BLaER1 treated with 17β-estradiol and CSF1 and Interleukin-3, amounts not matched to agents 10 nM and 100 nM (cell line): Measurements from ENCODE around the gene STRA8.
A peak's percentile ranks its signal among the peaks of the same experiment; 100 is the strongest.

Experiments
- H3K27ac ChIP-seq, 11 experiments: shearing (Covaris generic); formaldehyde crosslinking; 2 replicates each; pipeline ENCODE4 v1.8.1; 2022
- H3K27me3 ChIP-seq, 11 experiments: shearing (Covaris generic); formaldehyde crosslinking; 2 replicates each; pipeline ENCODE4 v1.8.1; 2022
- H3K36me3 ChIP-seq, 11 experiments: shearing (Covaris generic); formaldehyde crosslinking; 2 replicates each; pipeline ENCODE4 v1.8.1; 2022
- H3K4me1 ChIP-seq, 10 experiments: shearing (Covaris generic); formaldehyde crosslinking; 2 replicates each; pipeline ENCODE4 v1.8.1; 2022
- H3K4me2 ChIP-seq, 11 experiments: shearing (Covaris generic); formaldehyde crosslinking; 2 replicates each; pipeline ENCODE4 v1.8.1; 2022
- H3K4me3 ChIP-seq, 10 experiments: shearing (Covaris generic); formaldehyde crosslinking; 2 replicates each; pipeline ENCODE4 v1.8.1; 2022
- H3K9ac ChIP-seq, 11 experiments: shearing (Covaris generic); formaldehyde crosslinking; 2 replicates each; pipeline ENCODE4 v1.8.1; 2022
- H3K9me3 ChIP-seq, 11 experiments: shearing (Covaris generic); formaldehyde crosslinking; replicated peaks in 1 of 11; 2 replicates each; pipeline ENCODE4 v1.8.1; 2022
- H4K20me1 ChIP-seq, 11 experiments: shearing (Covaris generic); formaldehyde crosslinking; 2 replicates each; pipeline ENCODE4 v1.8.1; 2022
- Cebpa-rat ChIP-seq, 11 experiments: shearing (Covaris generic); IDR thresholded peaks; 2 replicates each; pipeline ENCODE4 v1.8.1; 2022

The STRA8 gene

GRCh38 chr7:135247746-135248471 lies 14.3 kb downstream of the STRA8 start:
- Histone ChIP-seq H3K4me1 (peaks cover 0 to 3% (median 0%) of the 10 kb centered on the region in 10 experiments; a peak in 2 of 20 replicates), H3K9ac (no peak overlapping the region), H3K27me3 (no peaks in the 10 kb centered on the region), H3K4me3 (no peak overlapping the region), H3K36me3 (no peaks in the 10 kb centered on the region), H4K20me1 (no peaks in the 10 kb centered on the region), H3K9me3 (peaks cover 11 to 33% (median 22%) of the 10 kb centered on the region in 11 experiments; a peak in 18 of 22 replicates), H3K27ac (no peak overlapping the region), H3K4me2 (no peak overlapping the region)
- no peak for TF ChIP-seq Cebpa-rat (IDR thresholded peaks at IDR 0.05)

- Histone ChIP-seq H3K4me3 (no peak overlapping the region), H3K27me3 (no peaks in the 10 kb centered on the region), H3K36me3 (no peaks in the 10 kb centered on the region), H3K4me2 (no peak overlapping the region), H3K27ac (no peak overlapping the region), H3K4me1 (peaks cover under 1 to 9% (median 4%) of the 10 kb centered on the region in 10 experiments; a peak in 18 of 20 replicates), H3K9ac (no peak overlapping the region), H3K9me3 (peaks cover 11 to 33% (median 22%) of the 10 kb centered on the region in 11 experiments; a peak in 18 of 22 replicates), H4K20me1 (no peaks in the 10 kb centered on the region)
- TF ChIP-seq Cebpa-rat (IDR thresholded peaks at IDR 0.05), result no peak
These were observed 14.9 kb downstream of the STRA8 start for GRCh38 chr7:135248546-135248945.

- no peak overlapping the region for H3K9ac ChIP-seq
- 0 out of 22 replicates have a peak, but pooled peaks cover 0 to 10% (median 0%) of the 10 kb centered on the region in 11 experiments for H4K20me1 ChIP-seq
- TF ChIP-seq Cebpa-rat (IDR thresholded peaks at IDR 0.05), result no peak
- H3K27ac ChIP-seq, result no peak overlapping the region
- no peak overlapping the region for H3K4me2 ChIP-seq
- H3K27me3 ChIP-seq, result no peaks in the 10 kb centered on the region
- H3K36me3 ChIP-seq, result no peaks in the 10 kb centered on the region
- H3K9me3 ChIP-seq, result peaks cover 8 to 18% (median 11%) of the 10 kb centered on the region in 11 experiments; a peak in 16 of 22 replicates
- peaks cover 17 to 36% (median 22%) of the 10 kb centered on the region in 10 experiments for H3K4me1 ChIP-seq
- no peak overlapping the region for H3K4me3 ChIP-seq
These were observed 18.1 kb downstream of the STRA8 start for GRCh38 chr7:135251496-135252391.

- Histone ChIP-seq H3K36me3 (no peaks in the 10 kb centered on the region), H3K9ac (peak overlapping the region in 10 of 11 experiments; percentile 8 to 50 (median 35); a peak in 11 of 22 replicates), H3K9me3 (no peaks in the 10 kb centered on the region), H3K4me1 (peaks cover 17 to 36% (median 22%) of the 10 kb centered on the region in 10 experiments), H3K4me2 (peak overlapping the region; percentile 31 to 85 (median 51); a peak in 21 of 22 replicates), H3K27me3 (no peaks in the 10 kb centered on the region), H3K4me3 (no peak overlapping the region), H4K20me1 (0 out of 22 replicates have a peak, but pooled peaks cover 0 to 10% (median 0%) of the 10 kb centered on the region in 11 experiments), H3K27ac (peak overlapping the region in 10 of 11 experiments; percentile 43 to 70 (median 58); a peak in 20 of 22 replicates)
- no peak for TF ChIP-seq Cebpa-rat (IDR thresholded peaks at IDR 0.05)
These were observed 20.5 kb downstream of the STRA8 start for GRCh38 chr7:135253851-135254771.

- Histone ChIP-seq H3K4me2 (no peak overlapping the region), H3K4me3 (no peak overlapping the region), H3K9me3 (peaks cover 0 to 4% (median 2%) of the 10 kb centered on the region in 11 experiments; a peak in 15 of 22 replicates), H4K20me1 (0 out of 22 replicates have a peak, but pooled peaks cover 0 to 10% (median 0%) of the 10 kb centered on the region in 11 experiments), H3K4me1 (peaks cover 23 to 42% (median 30%) of the 10 kb centered on the region in 10 experiments), H3K27ac (no peak overlapping the region), H3K27me3 (no peaks in the 10 kb centered on the region), H3K9ac (no peak overlapping the region), H3K36me3 (no peaks in the 10 kb centered on the region)
- TF ChIP-seq Cebpa-rat (IDR thresholded peaks at IDR 0.05), result no peak
These were observed 24.2 kb downstream of the STRA8 start for GRCh38 chr7:135257790-135258189.

- Histone ChIP-seq H3K4me2 (no peak overlapping the region), H3K4me1 (peaks cover 19 to 34% (median 27%) of the 10 kb centered on the region in 10 experiments), H3K9me3 (peaks cover 7 to 12% (median 10%) of the 10 kb centered on the region in 11 experiments), H3K36me3 (no peaks in the 10 kb centered on the region), H3K9ac (no peak overlapping the region), H4K20me1 (0 out of 22 replicates have a peak, but pooled peaks cover 0 to 10% (median 0%) of the 10 kb centered on the region in 11 experiments), H3K4me3 (no peak overlapping the region), H3K27me3 (no peaks in the 10 kb centered on the region), H3K27ac (no peak overlapping the region)
- no peak for TF ChIP-seq Cebpa-rat (IDR thresholded peaks at IDR 0.05)
These were observed 24.9 kb downstream of the STRA8 start for GRCh38 chr7:135258585-135258984.

- peaks cover 7 to 23% (median 15%) of the 10 kb centered on the region in 10 experiments for H3K4me1 ChIP-seq
- H3K27ac ChIP-seq, result no peak overlapping the region
- no peaks in the 10 kb centered on the region for H3K27me3 ChIP-seq
- TF ChIP-seq Cebpa-rat (IDR thresholded peaks at IDR 0.05), result no peak
- H4K20me1 ChIP-seq, result 0 out of 22 replicates have a peak, but pooled peaks cover 0 to under 1% (median 0%) of the 10 kb centered on the region in 11 experiments
- H3K36me3 ChIP-seq, result no peaks in the 10 kb centered on the region
- H3K4me3 ChIP-seq, result no peak overlapping the region
- no peak overlapping the region for H3K9ac ChIP-seq
- H3K4me2 ChIP-seq, result no peak overlapping the region
- peaks cover 18 to 23% (median 21%) of the 10 kb centered on the region in 11 experiments for H3K9me3 ChIP-seq
These were observed 26.1 kb downstream of the STRA8 start for GRCh38 chr7:135259702-135260101.

- Histone ChIP-seq H4K20me1 (no peaks in the 10 kb centered on the region), H3K36me3 (no peaks in the 10 kb centered on the region), H3K4me2 (no peak overlapping the region), H3K4me1 (peaks cover 0 to 18% (median 10%) of the 10 kb centered on the region in 10 experiments; a peak in 16 of 20 replicates), H3K4me3 (no peak overlapping the region), H3K27me3 (no peaks in the 10 kb centered on the region), H3K9me3 (peaks cover 24 to 31% (median 28%) of the 10 kb centered on the region in 11 experiments), H3K27ac (no peak overlapping the region), H3K9ac (no peak overlapping the region)
- no peak for TF ChIP-seq Cebpa-rat (IDR thresholded peaks at IDR 0.05)
These were observed 26.8 kb downstream of the STRA8 start for GRCh38 chr7:135260470-135260869.
